AG09309 (cell line): ENCODE results near the gene SLC37A2.

ENCODE experiments used
- DNase-seq: peaks from one replicate; pipeline ENCODE4 v3.0.0-alpha.2; 2010; ENCODE audit warnings: low read depth
- H3K4me3 ChIP-seq: 2 replicates; pipeline ENCODE4 v1.5.1; 2011; ENCODE audit warnings: mild to moderate bottlenecking, low read depth, low read length, moderate library complexity; ENCODE audit not compliant: control insufficient read depth
- TF ChIP-seq, protein P1 (sequence below): IDR thresholded peaks from 2 replicates; pipeline ENCODE4 v1.5.1; 2011; ENCODE audit warnings: mild to moderate bottlenecking, low read depth, low read length, inconsistent platforms; ENCODE audit not compliant: insufficient read depth, control insufficient read depth; ENCODE audit errors: missing control alignments

SLC37A2 gene

DNA sequence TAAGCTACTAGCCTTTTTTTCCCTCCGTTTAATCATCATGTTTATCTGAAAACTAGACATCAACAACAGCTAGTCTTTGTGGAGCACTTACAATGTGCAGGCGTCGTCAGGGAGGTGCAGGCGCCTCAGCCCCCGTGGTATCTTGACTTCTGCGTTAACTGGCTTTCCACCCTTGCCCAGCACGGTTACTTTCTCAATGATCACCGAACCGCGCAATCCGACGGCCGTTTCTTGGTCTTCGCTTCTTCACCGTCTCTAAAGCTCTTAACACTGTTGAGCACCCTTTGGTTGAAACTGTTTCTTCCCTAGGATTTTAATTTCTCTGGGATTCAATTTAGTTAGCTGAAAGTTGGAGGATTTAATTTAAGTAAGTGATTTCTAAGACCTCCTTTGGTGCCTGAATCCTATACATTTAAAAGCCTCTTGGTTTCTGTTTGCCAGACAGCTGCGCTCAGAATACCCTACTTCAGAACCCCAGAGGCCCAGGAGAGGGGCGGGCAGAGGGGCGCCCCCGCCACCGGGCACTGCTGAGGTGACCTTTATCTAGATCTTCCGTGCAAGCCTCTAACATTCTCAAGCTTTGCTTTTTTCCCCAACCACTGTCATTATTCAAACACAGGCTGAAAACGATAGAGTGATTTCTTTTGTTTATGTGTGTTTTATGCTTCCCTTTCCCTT is 66.3 kb downstream of the SLC37A2 start:
- no peak overlapping the region for H3K4me3 ChIP-seq
- TF ChIP-seq, protein P1, sequence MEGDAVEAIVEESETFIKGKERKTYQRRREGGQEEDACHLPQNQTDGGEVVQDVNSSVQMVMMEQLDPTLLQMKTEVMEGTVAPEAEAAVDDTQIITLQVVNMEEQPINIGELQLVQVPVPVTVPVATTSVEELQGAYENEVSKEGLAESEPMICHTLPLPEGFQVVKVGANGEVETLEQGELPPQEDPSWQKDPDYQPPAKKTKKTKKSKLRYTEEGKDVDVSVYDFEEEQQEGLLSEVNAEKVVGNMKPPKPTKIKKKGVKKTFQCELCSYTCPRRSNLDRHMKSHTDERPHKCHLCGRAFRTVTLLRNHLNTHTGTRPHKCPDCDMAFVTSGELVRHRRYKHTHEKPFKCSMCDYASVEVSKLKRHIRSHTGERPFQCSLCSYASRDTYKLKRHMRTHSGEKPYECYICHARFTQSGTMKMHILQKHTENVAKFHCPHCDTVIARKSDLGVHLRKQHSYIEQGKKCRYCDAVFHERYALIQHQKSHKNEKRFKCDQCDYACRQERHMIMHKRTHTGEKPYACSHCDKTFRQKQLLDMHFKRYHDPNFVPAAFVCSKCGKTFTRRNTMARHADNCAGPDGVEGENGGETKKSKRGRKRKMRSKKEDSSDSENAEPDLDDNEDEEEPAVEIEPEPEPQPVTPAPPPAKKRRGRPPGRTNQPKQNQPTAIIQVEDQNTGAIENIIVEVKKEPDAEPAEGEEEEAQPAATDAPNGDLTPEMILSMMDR = no peak
- no peak for DNase-seq

DNA sequence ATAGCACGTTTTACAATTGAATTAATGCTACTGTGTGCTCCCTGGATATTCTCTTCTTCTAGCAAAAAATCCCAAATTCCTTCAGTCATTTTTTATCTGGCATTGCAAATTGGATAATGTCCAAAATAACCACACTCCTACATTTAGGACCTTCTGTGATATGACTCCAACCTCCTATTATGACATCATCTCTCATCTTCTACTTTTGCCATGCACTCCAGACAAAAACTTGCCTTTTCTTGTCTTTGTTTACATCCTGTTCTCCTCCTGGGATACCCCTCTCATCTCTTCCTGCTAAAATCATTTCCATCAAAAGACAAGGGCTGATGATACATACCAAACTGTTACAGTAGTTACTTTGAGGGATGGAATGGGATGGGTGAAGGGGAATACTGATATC is 69.0 kb downstream of the SLC37A2 start:
- no peak for DNase-seq
- no peak overlapping the region for H3K4me3 ChIP-seq
- TF ChIP-seq, protein P1 = no peak

DNA sequence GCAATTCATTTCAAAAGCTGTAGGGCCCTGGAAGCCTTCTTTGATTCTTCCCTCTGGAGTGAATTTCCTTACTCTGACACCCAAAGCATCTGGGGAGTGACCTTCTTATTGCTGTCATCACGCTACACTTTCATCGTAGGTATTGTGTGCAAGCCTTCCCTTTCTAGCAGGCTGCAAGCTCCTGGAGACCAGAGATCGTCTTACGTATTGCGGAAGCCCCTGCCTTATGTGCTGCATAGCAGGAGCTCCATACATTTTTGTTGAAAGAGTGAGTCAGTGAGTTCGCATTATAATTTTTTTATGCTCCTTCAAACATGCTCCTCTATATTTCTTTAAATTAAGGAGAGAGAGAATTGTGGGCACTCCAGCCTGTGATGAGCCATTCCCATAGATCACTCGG is 69.5 kb downstream of the SLC37A2 start:
- H3K4me3 ChIP-seq = no peak overlapping the region
- TF ChIP-seq, protein P1 = no peak
- no peak for DNase-seq

DNA sequence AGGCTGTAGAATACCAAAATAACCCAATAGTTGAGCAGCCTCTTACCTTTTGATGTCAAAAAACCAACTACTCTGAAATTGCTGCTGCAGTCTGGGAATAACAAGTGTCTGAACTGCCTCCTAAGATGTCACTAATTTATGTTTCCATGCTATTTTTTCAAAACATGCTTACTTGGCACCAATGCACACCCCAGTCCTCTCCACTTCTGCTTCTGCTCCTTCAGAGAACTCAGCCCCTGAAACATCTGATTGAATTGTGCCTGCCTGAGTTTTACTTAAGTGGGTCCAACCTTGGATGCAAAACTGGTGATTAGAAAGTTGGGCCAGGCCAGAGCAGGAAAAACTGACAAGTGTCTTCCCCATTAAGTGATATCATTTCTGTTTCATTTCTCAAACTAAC is 72.9 kb downstream of the SLC37A2 start:
- TF ChIP-seq, protein P1 = no peak
- H3K4me3 ChIP-seq = no peak overlapping the region
- DNase-seq = no peak

DNA sequence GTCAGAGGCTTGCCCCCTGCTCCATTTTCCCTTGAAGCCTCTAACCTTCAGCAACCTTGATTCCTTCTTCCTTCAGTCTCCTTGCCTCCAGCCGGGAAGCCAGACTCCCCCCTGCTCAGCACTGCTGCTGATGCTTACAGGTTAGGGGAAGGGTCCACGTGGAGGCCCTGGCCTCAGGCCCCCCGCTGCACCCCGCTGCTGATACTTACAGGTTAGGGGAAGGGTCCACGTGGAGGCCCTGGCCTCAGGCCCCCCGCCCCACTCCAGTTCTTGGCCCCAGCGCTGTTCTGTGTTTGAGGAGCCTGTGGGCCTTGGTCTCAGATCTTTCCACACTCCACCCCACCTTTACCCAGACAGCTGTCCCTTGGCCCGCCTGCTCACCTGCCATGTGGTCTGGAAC is 75.9 kb downstream of the SLC37A2 start:
- no peak overlapping the region for H3K4me3 ChIP-seq
- TF ChIP-seq, protein P1 = no peak
- no peak for DNase-seq

DNA sequence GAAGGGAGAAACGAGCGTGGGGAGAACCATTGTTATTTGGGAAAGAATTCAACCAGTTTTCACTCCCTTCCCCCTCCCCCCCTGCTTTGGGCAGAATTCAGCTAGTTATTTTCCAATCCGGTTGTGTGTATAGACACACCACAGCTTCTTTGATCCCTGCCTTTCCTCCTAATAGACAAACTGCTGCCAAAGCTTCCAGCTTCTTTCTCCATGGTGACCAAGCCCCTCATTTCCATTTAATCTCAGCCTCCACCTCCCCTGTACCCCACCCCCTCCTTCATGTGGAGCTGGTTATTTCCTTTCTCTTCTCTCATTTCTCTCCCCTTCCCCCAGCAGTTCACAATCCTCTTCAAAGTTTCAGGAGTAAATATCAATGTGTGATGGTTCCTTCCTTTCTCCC is 76.7 kb downstream of the SLC37A2 start:
- no peak for DNase-seq
- TF ChIP-seq, protein P1 = no peak
- no peak overlapping the region for H3K4me3 ChIP-seq
